ENCODE data around the gene CEP128.

CEP128 gene

DNA sequence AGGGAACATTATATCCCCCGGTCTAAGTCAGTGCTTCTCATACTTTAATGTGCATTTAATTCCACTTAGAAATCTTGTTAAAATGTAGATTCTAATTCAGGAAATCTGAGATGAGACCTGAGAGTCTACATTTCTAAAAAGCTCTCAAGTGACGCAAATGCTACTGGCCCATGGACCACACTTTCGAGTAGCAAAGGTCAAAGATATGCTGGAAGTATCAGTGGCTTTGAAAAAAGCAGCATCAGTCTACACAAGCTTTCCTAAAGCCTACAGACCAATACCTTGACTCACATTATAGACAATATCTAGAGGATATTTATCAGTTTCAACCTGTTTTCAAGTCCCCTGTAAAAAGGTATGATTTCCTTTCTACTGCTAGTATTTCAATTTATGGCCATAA lies 248.6 kb downstream of the CEP128 start:
- no peak for DNase-seq

DNA sequence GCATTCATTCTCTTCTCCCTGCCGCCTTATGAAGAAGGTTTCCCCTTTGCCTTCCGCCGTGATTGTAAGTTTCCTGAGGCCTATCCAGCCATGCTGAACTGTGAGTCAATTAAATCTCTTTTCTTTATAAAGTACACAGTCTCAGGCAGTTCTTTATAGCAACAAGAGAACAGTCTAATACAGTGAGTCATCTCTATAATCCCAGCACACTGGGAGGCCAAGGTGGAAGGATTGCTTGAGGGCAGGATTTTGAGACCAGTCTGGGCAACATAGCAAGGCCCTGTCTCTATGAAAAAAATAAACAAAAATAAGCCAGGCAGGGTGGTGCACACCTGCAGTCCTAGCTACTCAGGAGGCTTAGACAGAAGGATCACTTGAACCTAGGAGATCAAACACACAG lies 259.9 kb downstream of the CEP128 start:
- no peak for DNase-seq

DNA sequence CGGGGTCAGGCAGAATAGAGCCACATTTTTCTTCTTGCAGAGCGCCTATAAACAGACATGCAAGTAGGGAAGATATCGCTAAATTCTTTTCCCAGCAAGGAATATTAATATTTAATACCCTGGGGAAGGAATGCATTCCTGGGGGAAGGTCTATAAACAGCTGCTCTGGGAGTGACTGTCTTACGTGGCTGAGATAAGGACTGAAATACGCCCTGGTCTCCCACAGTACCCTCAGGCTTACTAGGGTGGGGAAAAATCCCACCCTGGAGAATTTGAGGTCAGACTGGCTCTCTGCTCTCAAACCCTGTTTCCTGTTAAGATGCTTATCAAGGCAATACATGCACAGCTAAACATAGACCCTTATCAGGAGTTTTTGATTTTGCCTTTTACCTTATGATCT lies 262.3 kb downstream of the CEP128 start:
- no peak for DNase-seq

DNA sequence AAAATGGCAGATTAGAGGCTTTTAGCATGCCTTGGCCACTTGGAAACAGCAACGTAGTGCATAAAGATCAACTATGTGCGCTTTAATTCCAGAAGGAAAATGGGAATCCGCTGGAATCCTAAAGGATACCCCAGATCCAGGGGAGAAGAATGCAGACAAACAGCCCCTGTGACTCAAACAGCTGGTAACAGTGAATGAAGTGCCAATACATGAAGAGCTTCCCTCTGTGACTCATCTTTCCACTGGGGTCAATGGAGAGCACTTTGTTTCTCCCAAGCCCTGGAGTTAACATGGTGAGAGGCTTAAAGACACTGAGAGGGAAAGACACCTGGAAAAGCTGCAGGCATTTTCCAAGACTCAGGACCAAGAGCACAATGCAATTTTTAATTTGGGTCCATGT lies 263.1 kb downstream of the CEP128 start:
- DNase-seq: no peak

- DNase-seq: no peak
Observed at GRCh38 chr14:80669426-80669825, 272.1 kb downstream of the CEP128 start.

DNA sequence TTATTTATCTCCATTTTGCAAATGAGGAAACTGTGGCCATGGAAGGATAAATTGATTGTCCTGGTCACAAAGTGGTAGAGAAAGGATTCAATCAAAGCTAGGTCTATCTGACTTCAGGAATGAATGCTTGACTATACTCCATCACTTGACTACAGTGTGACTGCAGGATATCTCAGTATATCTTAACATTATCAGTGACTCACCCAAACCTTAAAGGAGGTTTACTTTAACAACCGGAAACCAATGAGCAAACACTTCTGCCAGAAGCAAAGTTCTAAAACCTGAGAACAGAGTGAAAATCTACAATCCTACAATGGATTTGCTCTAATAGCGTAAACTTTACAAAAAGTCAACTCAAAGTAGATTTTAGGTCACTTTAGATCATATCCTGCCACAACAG lies 277.0 kb downstream of the CEP128 start:
- no peak for DNase-seq

DNA sequence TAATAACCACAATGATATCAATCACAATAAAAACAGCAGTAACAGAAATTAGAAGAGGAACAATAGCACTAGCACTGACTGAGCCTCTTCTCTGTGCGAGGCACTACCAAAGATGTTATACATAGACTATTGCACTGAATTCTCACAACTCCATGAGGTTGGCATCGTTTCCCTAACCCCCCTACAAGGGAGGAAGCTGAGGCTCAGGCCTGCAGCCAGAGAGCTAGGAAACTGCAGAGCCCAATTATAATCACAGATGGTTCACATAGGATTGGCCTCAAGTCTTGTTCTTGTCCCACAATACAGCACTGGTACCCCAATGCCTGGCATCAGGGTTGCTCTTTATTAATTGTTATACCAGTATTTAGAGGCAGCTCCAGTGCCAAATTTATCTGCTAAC lies 278.0 kb downstream of the CEP128 start:
- DNase-seq: no peak

- DNase-seq: no peak
Observed at GRCh38 chr14:80659783-80660182, 281.8 kb downstream of the CEP128 start.

DNA sequence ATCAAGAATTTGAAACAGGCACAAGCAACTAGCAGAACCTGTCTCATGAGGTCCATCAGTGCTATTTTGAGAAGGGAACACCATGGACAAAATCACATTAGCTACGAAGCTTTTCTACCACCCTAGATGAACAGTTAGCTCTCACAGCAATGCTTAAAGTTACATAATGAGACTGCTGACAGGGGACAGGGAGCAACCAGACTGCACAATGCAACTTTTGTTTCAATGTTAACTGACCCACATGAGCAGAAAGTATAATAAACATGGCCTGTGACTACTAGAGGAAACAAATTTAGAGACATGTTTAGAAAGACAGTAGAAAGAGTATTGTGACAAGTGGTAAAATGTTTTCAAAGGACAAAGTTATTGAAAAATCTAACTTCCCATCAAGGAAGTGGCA lies 282.8 kb downstream of the CEP128 start:
- DNase-seq: peak in 9 of 58 donors; percentile 0 to 76 (median 9)

- DNase-seq: no peak
Observed at GRCh38 chr14:80658155-80658554, 283.4 kb downstream of the CEP128 start.

DNA sequence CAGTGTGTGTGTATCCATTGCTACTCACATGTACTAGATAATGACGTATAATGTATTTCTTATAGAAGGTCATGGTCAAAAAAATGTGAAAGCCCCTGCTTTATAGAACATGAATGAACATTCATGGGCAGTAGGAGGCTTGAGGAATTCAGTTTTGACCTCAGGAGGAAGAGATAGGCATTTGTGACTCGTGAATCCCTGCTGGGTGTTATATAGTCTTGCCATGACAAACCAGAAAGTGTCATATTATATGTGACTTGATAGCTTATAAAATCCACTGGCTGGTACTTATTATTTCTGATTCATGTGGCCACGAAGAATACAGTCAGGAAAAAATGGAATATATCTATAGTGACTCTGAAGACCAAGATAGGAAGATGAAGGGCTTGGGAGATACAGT lies 287.6 kb downstream of the CEP128 start:
- no peak for DNase-seq

DNA sequence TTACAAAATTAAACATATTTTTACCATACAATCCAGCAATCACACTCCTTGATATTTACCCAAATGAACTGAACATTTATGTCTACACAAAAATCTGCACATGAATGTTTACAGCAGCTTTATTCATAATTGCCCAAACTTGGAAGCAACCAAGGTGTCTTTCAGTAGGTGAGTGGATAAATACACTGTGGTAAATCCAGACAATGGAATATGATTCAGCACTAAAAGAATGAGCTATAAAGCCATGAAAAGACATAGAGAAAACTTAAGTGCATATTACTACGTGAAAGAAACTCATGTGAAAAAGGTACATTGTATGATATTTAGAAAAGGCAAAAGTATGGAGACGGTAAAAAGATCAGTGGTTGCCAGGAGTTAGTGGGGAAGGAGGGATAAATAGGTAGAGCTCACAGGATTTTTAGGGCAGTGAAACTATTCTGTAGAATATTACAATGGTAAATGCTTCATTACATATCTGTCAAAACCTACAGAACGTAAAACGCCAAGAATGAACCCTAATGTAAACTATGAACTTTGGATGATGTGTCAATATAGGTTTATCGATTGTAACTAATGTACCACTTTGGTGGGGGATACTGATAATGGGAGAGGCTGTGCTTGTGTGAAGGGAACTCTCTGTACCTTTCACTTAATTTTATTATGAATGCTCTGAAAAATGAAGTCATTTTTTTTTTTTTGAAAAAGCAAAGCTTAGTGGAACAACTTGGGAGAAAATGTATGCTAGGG lies 295.7 kb downstream of the CEP128 start:
- no peak for DNase-seq

GRCh38 chr14:80644826-80645225 lies 296.7 kb downstream of the CEP128 start:
- DNase-seq: no peak

DNA sequence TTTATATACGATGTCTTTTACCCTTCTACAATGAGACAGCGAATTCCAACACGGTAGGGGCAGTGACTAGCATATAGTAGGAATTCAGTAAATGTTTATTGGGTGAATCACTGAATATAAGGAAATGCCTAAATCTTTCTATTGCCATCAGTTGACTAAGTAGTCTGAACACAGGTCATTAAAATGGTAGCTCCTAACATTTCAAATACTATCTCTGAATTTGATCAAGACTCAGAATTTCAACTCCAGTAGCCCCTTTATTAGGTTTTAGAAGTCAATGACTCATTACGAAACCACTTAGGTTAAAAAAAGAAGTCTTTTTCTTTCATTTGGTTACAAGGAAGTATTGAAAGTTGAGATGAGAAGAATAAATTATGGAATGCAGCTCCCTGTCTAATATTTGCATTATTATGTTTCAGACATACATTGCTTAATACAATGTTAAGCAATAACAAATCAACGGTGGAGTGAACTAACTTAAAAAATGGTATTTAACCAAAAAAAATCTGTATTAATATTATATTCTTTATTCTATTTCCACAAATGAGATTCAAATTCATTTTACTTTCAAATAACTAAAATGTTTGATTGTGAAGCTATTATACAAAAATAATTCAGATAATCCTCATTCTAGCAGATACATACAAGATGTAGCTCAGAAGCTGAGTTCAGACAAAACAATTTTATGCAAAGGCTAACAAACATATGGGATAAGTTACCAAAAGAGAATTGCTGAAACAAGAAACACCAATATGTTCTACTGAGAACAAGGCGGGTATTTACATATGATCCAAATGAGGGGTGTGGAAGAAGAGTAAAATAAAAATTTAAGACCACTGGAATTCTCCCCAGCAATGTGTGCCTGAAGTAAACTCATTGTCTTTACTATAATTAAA lies 302.7 kb downstream of the CEP128 start:
- DNase-seq: no peak

DNA sequence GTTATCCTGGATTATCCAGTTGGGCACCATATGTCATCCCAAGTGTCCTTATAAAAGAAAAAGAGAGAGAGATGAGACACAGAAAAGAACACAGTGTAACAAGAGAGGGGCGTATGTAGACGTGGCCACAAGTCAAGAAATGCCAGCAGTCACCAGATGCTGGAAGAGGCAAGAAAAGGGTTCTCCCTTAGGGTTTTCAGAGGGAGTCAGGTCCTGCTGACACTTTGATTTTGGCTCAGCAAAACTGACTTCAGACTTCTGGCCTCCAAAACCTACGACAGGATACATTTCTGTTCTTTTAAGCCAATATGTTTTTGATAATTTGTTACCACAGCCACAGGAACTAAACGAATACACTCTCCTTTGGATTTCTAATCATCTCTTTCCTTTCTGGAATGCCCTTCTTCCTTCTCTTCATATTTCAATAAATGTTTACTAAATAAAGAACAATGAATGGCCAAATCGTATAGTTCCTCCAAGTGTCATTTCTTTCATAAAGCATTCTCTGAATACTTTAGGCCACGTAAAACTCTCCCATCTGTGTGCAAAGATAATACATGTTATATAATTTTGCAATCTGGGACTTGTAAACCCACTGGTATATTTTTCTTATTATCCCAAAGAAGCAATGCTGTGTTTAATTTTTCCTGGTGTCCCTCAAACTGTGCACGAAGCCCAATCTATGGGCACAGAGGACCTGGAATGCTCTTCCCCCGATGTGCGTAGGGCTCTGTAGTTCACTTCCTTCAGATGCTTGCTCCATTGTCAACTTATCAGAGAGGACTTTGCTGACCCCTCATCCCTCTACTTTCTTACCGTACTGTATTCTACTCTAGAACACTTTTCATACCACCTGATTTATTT lies 303.6 kb downstream of the CEP128 start:
- DNase-seq: no peak

GRCh38 chr14:80636071-80636470 lies 305.5 kb downstream of the CEP128 start:
- no peak for DNase-seq

- DNase-seq: no peak
Observed at GRCh38 chr14:80634106-80634758, 307.3 kb downstream of the CEP128 start.

DNA sequence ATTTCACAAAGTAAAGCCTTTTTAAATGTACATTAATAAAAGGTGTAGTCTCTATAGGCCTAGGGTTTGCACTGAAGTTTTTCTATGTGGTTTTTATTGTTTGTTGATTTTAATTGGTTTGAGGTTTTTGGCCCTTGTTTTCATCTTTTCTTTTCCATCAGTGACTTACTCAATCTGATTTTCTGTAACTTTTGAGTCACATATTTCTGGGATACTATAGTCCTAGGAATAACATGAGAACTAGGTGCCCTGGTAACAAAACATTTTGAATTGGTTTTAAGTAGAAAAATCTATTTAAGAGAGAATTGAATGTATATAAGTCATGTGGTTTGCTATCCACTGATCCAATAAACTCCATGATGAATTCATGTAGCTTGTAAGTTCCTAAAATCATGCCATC lies 311.9 kb downstream of the CEP128 start:
- no peak for DNase-seq

DNA sequence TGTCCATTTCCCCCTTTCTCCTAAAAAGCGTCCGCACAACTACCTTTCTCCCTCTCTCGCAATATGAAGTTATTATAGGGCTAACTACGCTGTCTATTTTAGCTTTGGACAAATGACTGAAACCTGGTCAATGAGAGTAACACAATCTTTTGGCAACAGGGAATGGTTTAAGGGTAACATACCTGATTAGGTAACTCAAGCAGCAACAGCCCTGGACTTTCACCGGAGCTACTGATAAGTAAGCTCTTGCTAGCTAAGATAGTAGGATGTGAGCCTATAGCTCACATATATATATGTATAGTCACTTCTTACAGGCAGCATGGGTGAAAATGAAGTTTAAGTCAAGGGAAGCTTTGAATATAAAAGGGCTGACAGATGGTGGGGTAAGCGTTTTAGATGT lies 313.0 kb downstream of the CEP128 start:
- DNase-seq: no peak

DNA sequence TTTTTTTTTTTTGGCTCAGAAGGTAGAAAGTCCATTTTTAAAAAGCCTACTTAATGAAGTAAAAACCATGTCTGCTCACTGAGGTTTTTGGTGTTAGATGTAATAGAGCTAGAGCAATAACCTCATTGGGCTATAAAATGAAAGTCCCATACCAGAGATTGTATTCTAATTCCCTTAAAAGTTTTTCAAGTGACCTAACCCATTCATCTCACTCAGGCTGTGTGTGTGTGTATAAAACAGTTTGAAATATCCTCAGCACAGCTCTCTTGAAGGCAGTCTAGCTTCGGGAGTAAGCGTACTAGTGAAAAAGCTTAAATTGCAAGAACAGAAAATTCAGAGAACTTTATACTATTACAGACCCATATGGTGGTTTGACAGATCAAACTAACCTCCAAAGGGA lies 313.8 kb downstream of the CEP128 start:
- DNase-seq: no peak

DNA sequence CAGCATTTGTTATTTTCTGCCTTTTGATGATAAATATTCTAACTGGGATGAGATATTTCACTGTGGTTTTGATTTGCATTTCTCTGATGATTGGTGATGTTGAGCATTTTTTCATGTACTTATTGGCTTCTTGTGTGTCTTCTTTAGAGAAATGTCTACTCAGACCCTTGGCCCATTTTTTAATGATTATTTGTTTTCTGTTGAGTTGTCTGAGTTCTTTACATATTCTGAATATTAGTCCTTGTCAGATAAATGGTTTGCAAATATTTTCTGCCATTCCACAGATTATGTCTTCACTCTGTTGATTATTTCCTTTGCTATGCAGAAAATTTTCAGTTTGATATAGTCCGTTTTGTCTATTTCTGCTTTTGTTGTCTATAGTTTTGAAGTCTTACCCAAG lies 317.0 kb downstream of the CEP128 start:
- DNase-seq: no peak

Measured in anterior cingulate cortex (tissue), 58 donors.